ENCODE results near the gene SLC25A4. TPM values are rescaled to one million over a fixed set of nuclear protein-coding genes. Genes with fewer than 3 reads are reported as not detected.

Gene SLC25A4
- total RNA-seq, 1 donor from 2014 or later = 32.0 TPM

GRCh38 chr4:185167234-185167633 is 24.2 kb downstream of the SLC25A4 start:
- H2AFZ ChIP-seq (ENCODE audit: low read depth, low read length) = no peak overlapping the region
- no peak overlapping the region for H3K4me3 ChIP-seq (ENCODE audit: insufficient read depth, low read depth, low read length)
- H3K27me3 ChIP-seq (ENCODE audit: insufficient read depth, low read length) = no peaks in the 10 kb centered on the region
- Mint-ChIP-seq H3K4me1 (ENCODE audit: low read depth, unreplicated experiment) (peaks cover 11% of the 10 kb centered on the region), H3K36me3 (ENCODE audit: low read depth, unreplicated experiment) (peaks cover 11% of the 10 kb centered on the region), H3K27ac (ENCODE audit: unreplicated experiment) (no peak overlapping the region), H3K4me3 (ENCODE audit: unreplicated experiment) (no peak overlapping the region), H3K27me3 (ENCODE audit: low read depth, unreplicated experiment) (peaks cover 2% of the 10 kb centered on the region), H3K9me3 (ENCODE audit: unreplicated experiment) (no peaks in the 10 kb centered on the region)
- H3K9ac ChIP-seq (ENCODE audit: low read length) = no peak overlapping the region
- H4K20me1 ChIP-seq (ENCODE audit: insufficient read depth, low read length) = peaks cover 13% of the 10 kb centered on the region
- peaks cover under 1% of the 10 kb centered on the region for H3K36me3 ChIP-seq (ENCODE audit: insufficient read depth, low read length)
- no peak for FAIRE-seq
- no peak for DNase-seq (ENCODE audit: low read depth)
- no peak overlapping the region for H3K4me2 ChIP-seq (ENCODE audit: low read length)
- peaks cover 7% of the 10 kb centered on the region for H3K4me1 ChIP-seq (ENCODE audit: insufficient read depth, low read length)
- TF ChIP-seq EZH2 (IDR thresholded peaks at IDR 0.05; ENCODE audit: insufficient read depth, low read length) = no peak
- no peak for TF ChIP-seq CTCF (IDR thresholded peaks at IDR 0.05; ENCODE audit: insufficient read depth, low read depth, low read length)
- H3K9me3 ChIP-seq (ENCODE audit: insufficient read depth, low read depth, low read length) = no peaks in the 10 kb centered on the region
- H3K79me2 ChIP-seq (ENCODE audit: insufficient read depth, low read length) = no peaks in the 10 kb centered on the region
- no peak overlapping the region for H3K27ac ChIP-seq (ENCODE audit: low read depth, low read length)

GRCh38 chr4:185171373-185172071 is 28.5 kb downstream of the SLC25A4 start:
- Histone ChIP-seq H3K27me3 (ENCODE audit: insufficient read depth, low read length) (no peaks in the 10 kb centered on the region), H3K4me3 (ENCODE audit: insufficient read depth, low read depth, low read length) (no peak overlapping the region), H3K79me2 (ENCODE audit: insufficient read depth, low read length) (no peaks in the 10 kb centered on the region), H3K36me3 (ENCODE audit: insufficient read depth, low read length) (peaks cover 2% of the 10 kb centered on the region), H3K4me2 (ENCODE audit: low read length) (no peak overlapping the region), H3K27ac (ENCODE audit: low read depth, low read length) (no peak overlapping the region), H3K9me3 (ENCODE audit: insufficient read depth, low read depth, low read length) (no peaks in the 10 kb centered on the region), H4K20me1 (ENCODE audit: insufficient read depth, low read length) (peaks cover 8% of the 10 kb centered on the region), H3K4me1 (ENCODE audit: insufficient read depth, low read length) (no peaks in the 10 kb centered on the region), H3K9ac (ENCODE audit: low read length) (no peak overlapping the region), H2AFZ (ENCODE audit: low read depth, low read length) (no peak overlapping the region)
- Mint-ChIP-seq H3K9me3 (ENCODE audit: unreplicated experiment) (no peaks in the 10 kb centered on the region), H3K4me3 (ENCODE audit: unreplicated experiment) (no peak overlapping the region), H3K27me3 (ENCODE audit: low read depth, unreplicated experiment) (peaks cover 2% of the 10 kb centered on the region), H3K4me1 (ENCODE audit: low read depth, unreplicated experiment) (peaks cover 3% of the 10 kb centered on the region), H3K36me3 (ENCODE audit: low read depth, unreplicated experiment) (peaks cover 15% of the 10 kb centered on the region), H3K27ac (ENCODE audit: unreplicated experiment) (no peak overlapping the region)
- TF ChIP-seq CTCF (IDR thresholded peaks at IDR 0.05; ENCODE audit: insufficient read depth, low read depth, low read length) = no peak
- no peak for TF ChIP-seq EZH2 (IDR thresholded peaks at IDR 0.05; ENCODE audit: insufficient read depth, low read length)
- FAIRE-seq (no peak), DNase-seq (ENCODE audit: low read depth) (no peak)

GRCh38 chr4:185179488-185179887 is 36.4 kb downstream of the SLC25A4 start:
- no peaks in the 10 kb centered on the region for H3K9me3 Mint-ChIP-seq (ENCODE audit: unreplicated experiment)
- Histone ChIP-seq H3K79me2 (ENCODE audit: insufficient read depth, low read length) (peaks cover 20% of the 10 kb centered on the region), H3K9me3 (ENCODE audit: insufficient read depth, low read depth, low read length) (no peaks in the 10 kb centered on the region), H2AFZ (ENCODE audit: low read depth, low read length) (no peak overlapping the region), H3K27me3 (ENCODE audit: insufficient read depth, low read length) (no peaks in the 10 kb centered on the region), H3K27ac (ENCODE audit: low read depth, low read length) (no peak overlapping the region), H3K4me1 (ENCODE audit: insufficient read depth, low read length) (peaks cover 4% of the 10 kb centered on the region), H4K20me1 (ENCODE audit: insufficient read depth, low read length) (peaks cover 21% of the 10 kb centered on the region), H3K9ac (ENCODE audit: low read length) (no peak overlapping the region), H3K4me2 (ENCODE audit: low read length) (no peak overlapping the region), H3K36me3 (ENCODE audit: insufficient read depth, low read length) (peaks cover 2% of the 10 kb centered on the region), H3K4me3 (ENCODE audit: insufficient read depth, low read depth, low read length) (no peak overlapping the region)
- H3K4me3 Mint-ChIP-seq (ENCODE audit: unreplicated experiment) = no peak overlapping the region
- no peaks in the 10 kb centered on the region for H3K27me3 Mint-ChIP-seq (ENCODE audit: low read depth, unreplicated experiment)
- no peak overlapping the region for H3K27ac Mint-ChIP-seq (ENCODE audit: unreplicated experiment)
- peaks cover 4% of the 10 kb centered on the region for H3K36me3 Mint-ChIP-seq (ENCODE audit: low read depth, unreplicated experiment)
- TF ChIP-seq EZH2 (IDR thresholded peaks at IDR 0.05; ENCODE audit: insufficient read depth, low read length) (no peak), CTCF (IDR thresholded peaks at IDR 0.05; ENCODE audit: insufficient read depth, low read depth, low read length) (no peak)
- peaks cover 4% of the 10 kb centered on the region for H3K4me1 Mint-ChIP-seq (ENCODE audit: low read depth, unreplicated experiment)
- no peak for FAIRE-seq
- no peak for DNase-seq (ENCODE audit: low read depth)
